GM12872 (cell line): ENCODE results near the gene PDIA6.

Source experiments
- CTCF ChIP-seq: IDR thresholded peaks from 3 replicates; pipeline ENCODE4 v1.5.1; 2011; ENCODE audit warnings: low read depth, mild to moderate bottlenecking, low read length, moderate library complexity; ENCODE audit not compliant: insufficient read depth

Gene PDIA6

GRCh38 chr2:10753156-10753555 lies 59.4 kb downstream of the PDIA6 start:
- no peak for TF ChIP-seq CTCF

- TF ChIP-seq CTCF = no peak
Measured at GRCh38 chr2:10752236-10752635, 60.3 kb downstream of the PDIA6 start.

GRCh38 chr2:10750610-10751009 lies 62.0 kb downstream of the PDIA6 start:
- TF ChIP-seq CTCF = no peak

GRCh38 chr2:10742666-10743065 lies 69.9 kb downstream of the PDIA6 start:
- no peak for TF ChIP-seq CTCF

- TF ChIP-seq CTCF = no peak
Measured at GRCh38 chr2:10741139-10741538, 71.4 kb downstream of the PDIA6 start.

GRCh38 chr2:10740226-10740625 lies 72.4 kb downstream of the PDIA6 start:
- TF ChIP-seq CTCF = no peak

- no peak for TF ChIP-seq CTCF
Measured at GRCh38 chr2:10738192-10738591, 74.4 kb downstream of the PDIA6 start.

- no peak for TF ChIP-seq CTCF
Measured at GRCh38 chr2:10733980-10734379, 78.6 kb downstream of the PDIA6 start.
